Gastrocnemius medialis (tissue), 4 donors: ENCODE data around the gene EPX. TPM values are rescaled to one million over a fixed set of nuclear protein-coding genes. Genes with fewer than 3 reads are reported as not detected.
A peak's percentile ranks its signal among the peaks of the same experiment; 100 is the strongest.

Experiments
- ATAC-seq, 2 donors: fragments of 150-250 bp; one replicate each; pipeline ENCODE4 v1.9.1; 2016
- DNase-seq, 2 donors: peaks; one replicate each; pipeline ENCODE4 v3.0.0-alpha.2; 2019
- H3K27ac ChIP-seq, 4 donors: fragments of 200-600 bp; sonication (generic); 1 replicate in 1 of 4; 2 replicates in 3 of 4; pipeline ENCODE4 v1.5.1; 2016 to 2018; ENCODE audit warnings: mild to moderate bottlenecking in 2 of 4, moderate library complexity in 1 of 4
- H3K27me3 ChIP-seq, 3 donors: fragments of 200-600 bp; sonication (generic) in 2 of 3; 1 replicate in 1 of 3; 2 replicates in 2 of 3; pipeline versions ENCODE4 v1.5.1 to v1.6.0; 2016 to 2019; ENCODE audit warnings: mild to moderate bottlenecking in 1 of 3, moderate library complexity in 1 of 3
- H3K36me3 ChIP-seq, 2 donors: fragments of 200-600 bp; sonication (generic) in 1 of 2; one replicate each; pipeline ENCODE4 v1.5.1; 2017 to 2018
- H3K4me1 ChIP-seq, 2 donors: fragments of 200-600 bp; sonication (generic) in 1 of 2; one replicate each; pipeline ENCODE4 v1.5.1; 2016 to 2017; ENCODE audit warnings: mild to moderate bottlenecking in 2 of 2
- H3K4me3 ChIP-seq, 4 donors: fragments of 200-600 bp; sonication (generic) in 3 of 4; 1 replicate in 1 of 4; 2 replicates in 3 of 4; pipeline ENCODE4 v1.5.1; 2016 to 2019; ENCODE audit warnings: mild to moderate bottlenecking in 2 of 4
- H3K9me3 ChIP-seq, 3 donors: fragments of 200-600 bp; sonication (generic) in 2 of 3; 1 replicate in 1 of 3; 2 replicates in 2 of 3; pipeline ENCODE4 v1.5.1; 2016 to 2019
- POLR2A ChIP-seq, 2 donors: fragments of 450-650 bp; IDR thresholded peaks; one replicate each; pipeline ENCODE4 v1.6.1; 2017; ENCODE audit warnings: antibody characterized with exemption in 2 of 2, mild to moderate bottlenecking in 2 of 2, moderate library complexity in 2 of 2
- in situ Hi-C, 4 donors: fragments of 200-750 bp; cut with MboI; loops; one replicate each; pipeline versions ENCODE4 v1.15.0 to v1.8.0; 2017; ENCODE audit warnings: low sequenced_read_pairs in 4 of 4
- intact Hi-C: fragments of 100-400 bp; cut with DNase I; formaldehyde crosslinking; loops from one replicate; pipeline ENCODE4 v1.15.1; 2023; ENCODE audit warnings: low total_unique reads
- total RNA-seq, 4 donors: library from RNA; depleted of rRNA; stranded (reverse); fragments of >200 nt; gene quantifications; one replicate each; pipeline versions ENCODE4 v1.1.0 to v1.2.3, GENCODE V29; 2016
- TF ChIP-seq, protein P1 (sequence below), 5 experiments: fragments of 450-650 bp in 3 of 5; fragments of 200-600 bp in 2 of 5; sonication (generic) in 2 of 5; IDR thresholded peaks in 4 of 5; conservative IDR thresholded peaks in 1 of 5; 1 replicate in 4 of 5; 2 replicates in 1 of 5; pipeline ENCODE4 v1.5.1; 2016 to 2019; ENCODE audit warnings: antibody characterized with exemption in 5 of 5, mild to moderate bottlenecking in 3 of 5, moderate library complexity in 3 of 5

The EPX gene
- total RNA-seq, 4 donors from 2014 or later: not detected

DNA sequence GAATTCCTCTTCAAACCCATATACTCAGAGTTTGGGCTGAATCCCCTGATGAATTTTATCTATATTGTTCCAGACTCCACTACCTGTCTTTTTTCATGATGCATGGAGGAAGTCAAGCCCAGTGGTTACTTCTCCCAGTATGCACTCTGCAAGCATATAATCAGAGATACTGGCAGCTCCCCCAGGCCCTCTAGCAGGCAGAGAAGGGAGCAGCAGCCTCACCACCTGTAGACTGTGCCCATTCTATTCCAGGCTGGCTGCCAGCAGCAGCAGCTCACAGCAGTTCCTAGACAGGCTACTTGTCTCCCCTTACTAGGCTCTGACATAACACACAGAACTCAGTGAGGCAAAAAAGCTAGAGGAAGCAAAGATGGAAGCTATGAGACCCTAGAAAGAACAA is 23.2 kb downstream of the EPX start:
- Histone ChIP-seq H3K27me3 (no peaks in the 10 kb centered on the region), H3K4me1 (peaks cover 7 to 9% of the 10 kb centered on the region in 2 donors), H3K36me3 (peaks cover 0 to 54% of the 10 kb centered on the region in 2 donors), H3K9me3 (no peaks in the 10 kb centered on the region), H3K27ac (no peak overlapping the region), H3K4me3 (no peak overlapping the region)
- ATAC-seq: no peak
- intact Hi-C loops (loop anchor here (5.0 kb wide), 1 partner anchor 137 kb away; the partner anchor contains the start of gene SUPT4H1), in situ Hi-C loops (no loop called here)
- TF ChIP-seq, protein P1, sequence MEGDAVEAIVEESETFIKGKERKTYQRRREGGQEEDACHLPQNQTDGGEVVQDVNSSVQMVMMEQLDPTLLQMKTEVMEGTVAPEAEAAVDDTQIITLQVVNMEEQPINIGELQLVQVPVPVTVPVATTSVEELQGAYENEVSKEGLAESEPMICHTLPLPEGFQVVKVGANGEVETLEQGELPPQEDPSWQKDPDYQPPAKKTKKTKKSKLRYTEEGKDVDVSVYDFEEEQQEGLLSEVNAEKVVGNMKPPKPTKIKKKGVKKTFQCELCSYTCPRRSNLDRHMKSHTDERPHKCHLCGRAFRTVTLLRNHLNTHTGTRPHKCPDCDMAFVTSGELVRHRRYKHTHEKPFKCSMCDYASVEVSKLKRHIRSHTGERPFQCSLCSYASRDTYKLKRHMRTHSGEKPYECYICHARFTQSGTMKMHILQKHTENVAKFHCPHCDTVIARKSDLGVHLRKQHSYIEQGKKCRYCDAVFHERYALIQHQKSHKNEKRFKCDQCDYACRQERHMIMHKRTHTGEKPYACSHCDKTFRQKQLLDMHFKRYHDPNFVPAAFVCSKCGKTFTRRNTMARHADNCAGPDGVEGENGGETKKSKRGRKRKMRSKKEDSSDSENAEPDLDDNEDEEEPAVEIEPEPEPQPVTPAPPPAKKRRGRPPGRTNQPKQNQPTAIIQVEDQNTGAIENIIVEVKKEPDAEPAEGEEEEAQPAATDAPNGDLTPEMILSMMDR (IDR thresholded peaks at IDR 0.05 in 4 of 5, conservative IDR thresholded peaks at IDR 0.05 in 1 of 5): no peak
- no peak for TF ChIP-seq POLR2A (IDR thresholded peaks at IDR 0.05)
- no peak for DNase-seq

DNA sequence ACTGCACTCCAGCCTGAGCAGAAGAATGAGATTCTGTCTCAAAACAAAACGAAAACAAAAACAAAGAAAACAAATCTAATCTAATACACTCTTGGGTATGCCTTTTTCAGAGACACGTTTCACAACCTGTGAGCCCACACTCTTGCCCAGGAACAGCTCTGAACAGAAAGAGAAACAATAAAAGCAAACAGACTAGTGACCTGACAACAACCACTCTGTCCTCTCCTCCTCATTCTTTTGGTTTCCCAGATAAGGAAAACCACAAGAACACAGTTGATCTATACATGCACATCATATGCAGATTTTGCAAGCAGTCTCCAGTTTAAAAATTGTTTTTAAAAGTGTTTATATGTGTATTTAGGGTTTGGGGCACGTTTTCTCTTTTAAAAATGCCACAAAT is 25.2 kb downstream of the EPX start:
- H3K36me3 ChIP-seq: peaks cover 0 to 34% of the 10 kb centered on the region in 2 donors
- no peaks in the 10 kb centered on the region for H3K27me3 ChIP-seq
- H3K27ac ChIP-seq: no peak overlapping the region
- peaks cover 7 to 9% of the 10 kb centered on the region in 2 donors for H3K4me1 ChIP-seq
- no peak for ATAC-seq
- TF ChIP-seq, protein P1 (IDR thresholded peaks at IDR 0.05 in 4 of 5, conservative IDR thresholded peaks at IDR 0.05 in 1 of 5): no peak
- no peak for TF ChIP-seq POLR2A (IDR thresholded peaks at IDR 0.05)
- no peak overlapping the region for H3K4me3 ChIP-seq
- no peak for DNase-seq
- in situ Hi-C loops: no loop called here
- no peaks in the 10 kb centered on the region for H3K9me3 ChIP-seq
- intact Hi-C loops: loop anchor here (2.0 to 5.0 kb wide), 2 partner anchors 135 kb away; partner anchors contain the start of genes DYNLL2 and SUPT4H1

DNA sequence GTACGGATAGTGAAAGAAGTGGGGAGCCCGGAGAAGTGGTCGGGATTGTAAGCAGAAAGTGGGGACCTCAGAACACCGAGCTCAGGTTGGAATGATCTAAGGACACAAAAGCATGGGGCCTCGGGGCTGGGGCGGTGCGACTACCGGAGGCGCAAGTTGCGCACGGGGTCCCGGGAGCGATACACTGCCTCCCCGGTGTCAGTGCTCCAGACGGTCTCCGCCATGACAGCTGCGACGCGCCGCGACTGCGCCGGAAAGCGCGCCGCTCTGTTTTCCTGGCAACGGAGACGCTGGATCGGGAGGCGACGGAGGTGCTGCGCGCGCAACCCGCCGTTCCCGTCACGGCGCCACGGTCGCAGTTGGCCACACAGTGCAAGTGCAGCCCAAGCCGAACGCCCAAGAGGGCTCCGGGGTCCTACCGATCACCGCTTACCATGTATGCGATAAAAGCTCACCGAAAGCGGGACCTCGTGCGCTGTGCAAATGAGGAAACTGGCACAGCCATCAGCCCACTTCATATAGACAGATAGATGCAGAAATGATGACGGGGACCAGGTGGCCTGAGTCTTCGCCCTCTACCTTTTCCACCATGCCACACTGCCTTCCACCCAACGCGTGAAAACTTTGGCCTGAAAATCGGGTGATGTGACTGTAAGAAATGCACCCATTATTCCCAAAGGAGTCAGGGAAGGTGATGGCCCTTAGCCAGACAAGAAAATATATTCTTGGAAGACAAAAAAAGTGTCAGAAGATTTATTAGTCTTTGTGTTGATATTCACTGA is 26.7 kb downstream of the EPX start, which contains the start of gene MKS1:
MKS1 (minus strand) TSS at position 249 of the 782 bp plus-strand sequence; CDS start at position 224, 25 bp downstream.
- Histone ChIP-seq H3K4me3 (peak within 1 kb of the TSS; percentile 62 to 88 (median 78)), H3K36me3 (peaks cover 0 to 19% of the 10 kb centered on the region in 2 donors), H3K27ac (peak within 1 kb of the TSS; percentile 75 to 86 (median 79)), H3K9me3 (no peaks in the 10 kb centered on the region), H3K27me3 (no peaks in the 10 kb centered on the region), H3K4me1 (peaks cover 7 to 9% of the 10 kb centered on the region in 2 donors)
- intact Hi-C loops (loop anchor here (2.0 to 5.0 kb wide), 2 partner anchors 133 to 136 kb away; partner anchors contain the start of genes DYNLL2 and SUPT4H1), in situ Hi-C loops (no loop called here)
- ATAC-seq: peak; percentile 95 to 98
- peak in 1 of 2 donors; percentile 20 for TF ChIP-seq POLR2A (IDR thresholded peaks at IDR 0.05)
- TF ChIP-seq, protein P1 (IDR thresholded peaks at IDR 0.05 in 4 of 5, conservative IDR thresholded peaks at IDR 0.05 in 1 of 5): peak; percentile 59 to 83 (median 66)
- peak; percentile 85 to 92 for DNase-seq

DNA sequence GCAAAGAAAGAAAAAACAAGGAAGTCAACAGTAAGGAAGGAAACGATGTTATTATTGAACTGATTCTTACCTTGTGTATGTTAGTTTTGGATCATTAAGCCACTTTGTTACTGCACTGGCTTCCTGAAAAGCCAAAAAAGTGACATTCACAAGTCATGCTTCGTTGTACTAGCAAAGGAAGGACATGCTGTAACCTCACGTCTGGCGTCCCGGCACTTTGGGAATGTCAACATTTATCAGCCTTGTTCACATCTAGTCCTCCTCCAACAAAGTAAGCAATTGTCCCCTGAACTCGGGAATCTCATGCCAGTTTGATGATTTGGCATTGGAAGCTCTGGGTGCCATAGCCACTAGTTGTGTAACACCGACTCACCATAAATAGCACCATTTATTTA is 27.3 kb downstream of the EPX start:
- peak overlapping the region; percentile 62 to 88 (median 78) for H3K4me3 ChIP-seq
- TF ChIP-seq, protein P1 (IDR thresholded peaks at IDR 0.05 in 4 of 5, conservative IDR thresholded peaks at IDR 0.05 in 1 of 5): no peak
- no peak for TF ChIP-seq POLR2A (IDR thresholded peaks at IDR 0.05)
- DNase-seq: no peak
- peaks cover 7 to 9% of the 10 kb centered on the region in 2 donors for H3K4me1 ChIP-seq
- in situ Hi-C loops (no loop called here), intact Hi-C loops (loop anchor here (2.0 to 5.0 kb wide), 2 partner anchors 133 to 137 kb away; partner anchors contain the start of genes DYNLL2 and SUPT4H1)
- ATAC-seq: no peak
- peak overlapping the region; percentile 75 to 86 (median 79) for H3K27ac ChIP-seq
- H3K9me3 ChIP-seq: no peaks in the 10 kb centered on the region
- peaks cover 0 to 15% of the 10 kb centered on the region in 2 donors for H3K36me3 ChIP-seq
- no peaks in the 10 kb centered on the region for H3K27me3 ChIP-seq
